Pulmonary artery endothelial cell (primary cell): ENCODE results near the gene VSNL1. TPM values are rescaled to one million over a fixed set of nuclear protein-coding genes. Genes with fewer than 3 reads are reported as not detected.

Source experiments
- DNase-seq: peaks from one replicate; pipeline ENCODE4 v3.0.0-alpha.2; 2011; ENCODE audit warnings: low read depth, low spot score
- total RNA-seq: library from RNA; depleted of rRNA; stranded (reverse); fragments of >200 nt; gene quantifications from 2 replicates; pipeline ENCODE4 v1.2.3, GENCODE V29; 2014

VSNL1 gene
- total RNA-seq = not detected in 2 replicates

- DNase-seq = no peak
These were observed at the start of gene VSNL1 for GRCh38 chr2:17540093-17540812. Gene VSNL1, plus strand, starts transcription at chr2:17540696. Its CDS starts 51,379 bp downstream, at chr2:17592075.

GRCh38 chr2:17495590-17495989 lies 44.9 kb upstream of the VSNL1 start:
- no peak for DNase-seq

DNA sequence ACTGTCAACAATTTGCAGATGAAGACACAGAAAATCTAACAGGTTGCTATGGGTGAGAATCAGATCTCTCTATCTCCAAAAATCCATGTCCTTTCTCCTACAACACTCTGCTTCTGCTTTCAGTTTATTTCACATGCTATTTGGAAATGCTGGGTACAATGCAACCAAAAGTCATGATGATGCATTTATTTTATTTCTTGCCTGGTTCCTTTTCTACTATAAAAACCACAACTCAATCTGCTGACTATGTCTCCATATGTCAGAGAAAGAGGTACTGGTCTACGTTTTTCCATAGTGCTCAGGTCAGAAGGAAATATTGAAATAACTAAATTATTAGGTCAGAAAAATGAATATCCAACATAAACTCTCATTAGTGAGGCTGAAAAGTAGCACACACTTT lies 42.8 kb upstream of the VSNL1 start:
- DNase-seq = no peak

DNA sequence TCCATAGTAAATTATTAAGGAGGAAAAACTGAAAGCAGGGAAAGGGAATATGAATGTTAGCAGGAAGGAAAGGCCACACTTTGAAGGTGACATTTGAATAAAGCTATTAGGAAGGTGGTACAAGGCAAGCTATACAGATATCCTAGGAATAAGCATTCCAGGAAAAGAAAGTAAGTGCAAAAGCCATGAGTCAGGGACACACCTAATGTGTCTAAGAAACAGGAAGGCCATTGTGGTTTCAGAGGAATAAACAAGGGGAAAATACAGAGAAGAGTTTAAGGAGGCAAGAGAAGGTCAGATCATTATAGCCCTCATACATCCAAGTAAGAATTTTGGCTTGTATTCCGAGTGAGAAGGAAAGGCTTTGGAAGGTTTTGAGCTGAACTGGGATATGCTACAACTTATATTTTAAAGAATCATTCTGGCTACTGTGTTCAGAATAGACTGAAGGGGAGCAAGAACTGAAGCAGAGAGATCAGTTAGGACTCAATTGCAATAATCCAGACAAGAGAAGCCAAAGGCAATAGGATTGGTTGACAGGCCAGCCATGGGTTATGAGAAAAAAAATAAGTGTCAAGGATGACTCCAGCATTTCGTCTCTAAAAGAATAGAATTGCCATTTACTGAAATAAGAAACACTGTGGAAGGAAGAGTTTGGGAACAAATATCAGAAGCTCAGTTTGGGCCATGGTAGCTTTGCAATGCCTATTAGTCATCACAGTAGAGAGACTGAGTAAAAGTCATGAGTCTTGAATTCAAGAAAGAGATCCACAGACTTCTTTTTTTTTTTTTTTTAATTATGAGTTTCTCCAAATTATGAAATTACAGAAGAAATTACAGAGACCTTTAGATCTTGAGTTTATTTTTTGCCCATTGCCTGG lies 33.5 kb upstream of the VSNL1 start:
- DNase-seq = no peak

- no peak for DNase-seq
These were observed 24.8 kb upstream of the VSNL1 start for GRCh38 chr2:17515652-17516051.

DNA sequence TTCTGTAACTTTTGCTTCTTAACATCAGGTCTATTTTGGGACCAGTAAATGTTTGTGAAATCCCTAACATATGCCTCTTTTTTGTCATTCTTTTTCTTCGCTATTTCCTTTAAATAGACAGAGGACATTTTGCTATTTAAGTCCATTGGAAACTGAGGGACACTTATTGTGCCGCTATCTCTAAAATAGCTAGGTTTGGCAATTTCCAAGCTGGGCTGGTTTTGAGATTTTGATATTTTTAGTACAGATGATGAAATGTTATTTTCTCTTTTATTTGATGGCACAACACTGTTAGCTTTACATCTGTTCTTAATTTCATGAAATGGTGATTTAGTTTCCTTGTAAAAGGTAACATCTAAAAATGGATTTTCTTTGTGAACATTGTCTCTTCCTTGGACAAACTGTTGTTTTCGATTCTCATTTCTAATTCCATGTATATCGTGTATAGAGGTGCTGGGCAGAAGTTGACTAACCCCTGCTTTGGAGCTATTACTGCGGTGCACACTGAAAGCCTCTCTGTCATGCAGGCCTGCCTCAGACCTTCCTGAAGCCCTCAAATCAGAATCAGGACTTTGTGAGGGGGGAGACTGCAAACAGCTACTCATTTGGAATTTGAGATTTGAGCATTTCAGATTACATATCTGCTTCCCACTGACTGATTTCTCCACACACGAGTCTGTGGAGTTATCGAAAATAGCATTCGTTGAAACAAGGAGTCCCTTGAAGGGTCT lies 22.9 kb upstream of the VSNL1 start:
- DNase-seq = no peak

GRCh38 chr2:17518212-17519154 lies 22.0 kb upstream of the VSNL1 start, which contains the start of gene RAD51AP2:
Gene RAD51AP2, minus strand, starts transcription at chr2:17518440. Its CDS starts 25 bp downstream, at chr2:17518415.
- no peak for DNase-seq

DNA sequence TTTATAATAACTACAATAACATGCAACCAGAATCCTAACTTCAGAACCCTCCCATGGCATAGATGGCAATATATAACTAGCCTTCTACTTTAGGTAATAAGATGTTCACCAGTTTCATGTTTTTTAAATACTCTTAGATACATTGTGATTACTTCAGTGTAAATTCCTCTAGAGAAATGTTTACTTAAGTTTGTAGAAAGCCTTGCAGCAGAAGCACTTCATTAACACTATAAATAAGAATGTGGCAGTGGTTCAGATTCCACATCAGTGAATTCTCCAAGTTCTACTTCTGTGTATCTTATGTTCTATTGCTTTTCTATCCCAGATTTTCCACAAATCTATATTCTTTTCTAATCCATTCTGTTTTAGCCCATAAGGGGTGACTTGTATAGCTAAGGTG lies 21.0 kb upstream of the VSNL1 start:
- DNase-seq = no peak

DNA sequence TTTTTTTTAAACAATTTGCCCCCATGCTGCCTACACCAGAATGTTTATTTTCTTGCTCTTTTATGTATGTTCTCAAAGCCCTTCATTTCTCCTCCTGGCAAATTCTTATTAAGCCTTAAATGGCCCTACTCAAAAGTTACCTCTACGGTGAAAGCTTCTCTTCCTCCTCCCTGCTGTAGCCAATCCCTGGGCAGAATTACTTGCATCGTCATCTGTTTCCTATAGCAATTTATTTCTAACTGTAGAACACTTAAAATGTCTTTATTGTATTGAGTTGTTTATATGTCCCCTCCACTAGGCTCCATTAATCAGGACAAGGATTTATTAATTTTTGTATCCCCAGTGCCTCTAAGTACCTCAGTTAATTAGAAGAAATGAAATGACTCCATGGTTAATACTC lies 19.7 kb upstream of the VSNL1 start:
- DNase-seq = no peak

GRCh38 chr2:17521621-17522020 lies 18.9 kb upstream of the VSNL1 start:
- DNase-seq = no peak

DNA sequence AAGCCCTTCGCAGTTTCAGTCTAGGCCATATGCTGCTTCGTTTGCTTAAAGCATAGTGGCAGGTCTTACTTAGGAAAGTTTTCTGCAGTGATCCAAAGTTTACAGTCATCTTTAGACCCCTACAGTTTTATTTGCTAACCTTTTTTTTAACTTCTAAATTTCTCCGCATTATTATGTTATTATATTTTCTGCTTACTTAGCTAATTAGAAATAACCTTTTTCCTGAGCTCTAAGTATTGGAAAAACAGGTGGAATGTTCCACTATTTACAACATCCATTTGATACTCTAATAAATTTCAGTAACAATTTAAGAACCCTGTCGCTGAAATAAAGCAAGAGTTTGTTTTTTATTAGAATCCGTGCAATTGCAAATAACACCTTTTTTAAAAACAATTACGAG lies 18.2 kb upstream of the VSNL1 start:
- no peak for DNase-seq

- DNase-seq = no peak
These were observed 10.7 kb upstream of the VSNL1 start for GRCh38 chr2:17529771-17530170.

- DNase-seq = no peak
These were observed 7.0 kb upstream of the VSNL1 start for GRCh38 chr2:17533546-17533945.

- no peak for DNase-seq
These were observed 4.1 kb upstream of the VSNL1 start for GRCh38 chr2:17536416-17536815.

DNA sequence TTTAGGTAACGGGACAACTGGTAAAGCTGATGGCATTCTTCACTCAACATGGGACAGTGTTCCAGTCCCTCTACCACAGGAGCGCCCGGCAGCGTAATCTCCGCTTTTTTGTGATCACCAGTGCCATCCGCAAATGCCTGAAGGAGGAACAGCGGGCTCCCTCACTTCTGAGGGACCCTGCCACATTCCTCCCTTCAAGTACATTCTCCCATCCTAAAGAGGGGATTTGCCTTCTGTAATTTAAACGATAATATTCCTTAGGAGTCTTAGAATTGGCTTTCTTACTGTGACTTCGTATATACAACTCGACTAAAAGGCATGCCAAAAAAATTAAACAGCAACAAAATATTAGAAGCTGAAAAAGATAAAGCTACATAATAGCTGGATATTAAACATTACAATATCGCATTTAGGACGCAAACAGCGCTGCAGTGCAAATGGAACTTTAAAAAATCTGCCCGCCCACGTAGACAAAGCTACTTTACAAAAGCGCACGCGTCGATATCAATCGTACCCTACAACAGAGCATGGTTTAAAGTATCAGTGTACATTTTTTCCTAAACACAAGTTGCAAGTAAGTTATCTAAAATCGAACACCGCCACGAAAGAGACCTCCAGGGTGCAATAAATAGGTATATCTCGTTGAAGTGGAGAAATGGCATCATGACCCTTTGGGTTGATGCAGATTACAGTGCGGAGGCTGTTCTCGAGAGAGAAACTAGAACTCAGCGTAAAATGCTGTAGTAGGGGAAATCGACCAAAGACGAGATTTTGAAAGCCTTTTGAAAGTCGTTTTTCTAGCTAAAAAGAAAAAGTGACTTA lies 2.3 kb upstream of the VSNL1 start:
- DNase-seq = no peak

DNA sequence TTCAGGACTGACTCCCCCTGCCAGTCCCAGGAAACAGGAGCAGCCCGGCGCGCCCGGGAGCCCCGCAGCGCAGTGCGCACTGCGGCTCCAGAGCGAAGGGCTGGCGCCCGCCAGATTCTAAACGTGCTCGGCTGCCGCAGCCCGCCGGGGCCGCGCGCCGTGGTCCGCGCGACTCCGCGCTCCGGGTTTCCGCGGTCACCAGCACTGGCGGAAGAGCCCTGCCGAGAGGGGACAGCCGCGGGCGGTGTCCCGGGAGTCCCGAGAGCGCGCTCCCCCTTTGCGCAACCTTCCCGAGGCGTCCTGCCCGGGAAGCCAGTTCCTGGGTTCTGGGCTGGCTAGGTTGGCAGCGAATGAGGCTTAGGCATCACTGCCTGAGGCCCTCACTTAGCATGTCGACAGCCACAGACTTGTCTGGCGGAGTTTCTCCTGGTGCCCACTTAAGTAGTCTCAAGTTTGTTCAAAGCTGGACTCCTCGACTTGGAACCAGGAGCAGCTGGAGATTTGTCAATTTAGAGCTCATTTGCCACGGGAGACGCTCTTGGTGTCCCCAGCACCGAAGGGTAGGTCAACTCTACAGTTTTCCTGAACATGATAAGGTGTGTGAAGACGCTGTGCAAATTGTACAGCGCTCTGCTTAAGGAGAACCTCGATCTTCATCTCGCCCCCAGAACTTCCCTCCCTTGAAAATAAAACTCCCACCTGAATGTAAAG lies 1.5 kb upstream of the VSNL1 start:
- no peak for DNase-seq

- no peak for DNase-seq
These were observed 844 bp upstream of the VSNL1 start for GRCh38 chr2:17539611-17540092.

DNA sequence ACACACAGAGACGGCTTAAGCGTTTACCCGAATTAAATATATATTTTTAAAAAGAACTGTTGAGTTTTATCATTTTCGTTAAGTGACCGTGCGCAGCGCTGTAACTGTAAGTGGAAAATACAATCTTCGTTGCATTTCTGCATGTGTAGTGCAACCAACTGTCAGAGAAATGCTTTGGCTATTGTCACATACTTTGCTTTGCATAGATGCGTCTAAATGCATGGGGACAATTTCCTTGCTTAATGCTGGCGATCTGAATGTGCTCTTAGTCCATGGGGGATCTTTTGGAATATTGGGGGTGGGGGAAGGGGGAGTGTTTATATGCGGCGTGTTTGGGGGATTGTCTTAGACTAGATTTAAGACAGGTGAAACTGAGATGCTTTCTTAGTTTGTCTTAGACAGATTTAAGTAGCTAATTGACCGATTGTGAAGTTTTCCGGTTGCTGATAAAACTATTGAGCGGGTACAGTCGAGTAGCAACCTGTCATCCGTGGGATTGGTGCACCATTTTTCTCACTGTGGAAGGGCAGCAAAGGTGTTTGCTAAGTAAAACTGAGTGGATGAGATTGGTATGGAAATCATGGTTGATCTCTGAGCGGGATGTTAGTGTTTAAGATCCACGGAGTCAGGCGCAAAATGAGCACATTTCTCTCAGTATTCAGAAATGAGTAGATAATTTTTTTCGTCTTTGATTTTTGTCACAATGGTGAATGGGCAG lies 476 bp downstream of the VSNL1 start:
- no peak for DNase-seq
